ENCODE measurements around the gene CDKN1B.

CDKN1B gene

GRCh38 chr12:12716793-12717585, at the start of gene CDKN1B:
CDKN1B (plus strand) TSS chr12:12717368; CDS start chr12:12717840, 472 bp downstream.
- peak; percentile 88 for DNase-seq (ENCODE audit: low read depth)

- no peak for DNase-seq (ENCODE audit: low read depth)
Observed at GRCh38 chr12:12668005-12668404, 49.2 kb upstream of the CDKN1B start.

- DNase-seq (ENCODE audit: low read depth): no peak
Observed at GRCh38 chr12:12669020-12669419, 48.1 kb upstream of the CDKN1B start.

- peak; percentile 38 for DNase-seq (ENCODE audit: low read depth)
Observed at GRCh38 chr12:12671850-12672660, 45.1 kb upstream of the CDKN1B start.

GRCh38 chr12:12673296-12673695, 43.9 kb upstream of the CDKN1B start:
- DNase-seq (ENCODE audit: low read depth): no peak

GRCh38 chr12:12676605-12677004, 40.6 kb upstream of the CDKN1B start:
- DNase-seq (ENCODE audit: low read depth): no peak

- DNase-seq (ENCODE audit: low read depth): no peak
Observed at GRCh38 chr12:12681061-12681765, 36.0 kb upstream of the CDKN1B start.

- no peak for DNase-seq (ENCODE audit: low read depth)
Observed at GRCh38 chr12:12682284-12682683, 34.9 kb upstream of the CDKN1B start.

- DNase-seq (ENCODE audit: low read depth): no peak
Observed at GRCh38 chr12:12683136-12683697, 34.0 kb upstream of the CDKN1B start.

GRCh38 chr12:12683725-12684124, 33.4 kb upstream of the CDKN1B start:
- no peak for DNase-seq (ENCODE audit: low read depth)

- DNase-seq (ENCODE audit: low read depth): peak; percentile 53
Observed at GRCh38 chr12:12684375-12685106, 32.6 kb upstream of the CDKN1B start.

- DNase-seq (ENCODE audit: low read depth): no peak
Observed at GRCh38 chr12:12685305-12685704, 31.9 kb upstream of the CDKN1B start.

GRCh38 chr12:12686472-12686871, 30.7 kb upstream of the CDKN1B start:
- no peak for DNase-seq (ENCODE audit: low read depth)

GRCh38 chr12:12686925-12687324, 30.2 kb upstream of the CDKN1B start:
- DNase-seq (ENCODE audit: low read depth): peak; percentile 61

GRCh38 chr12:12689647-12690300, 27.4 kb upstream of the CDKN1B start:
- DNase-seq (ENCODE audit: low read depth): no peak

GRCh38 chr12:12691549-12691948, 25.6 kb upstream of the CDKN1B start:
- DNase-seq (ENCODE audit: low read depth): no peak

GRCh38 chr12:12693111-12693671, 24.0 kb upstream of the CDKN1B start:
- DNase-seq (ENCODE audit: low read depth): no peak

GRCh38 chr12:12696562-12697383, 20.4 kb upstream of the CDKN1B start:
- DNase-seq (ENCODE audit: low read depth): peak; percentile 75

GRCh38 chr12:12699345-12699744, 17.8 kb upstream of the CDKN1B start:
- no peak for DNase-seq (ENCODE audit: low read depth)

- DNase-seq (ENCODE audit: low read depth): no peak
Observed at GRCh38 chr12:12700254-12700653, 16.9 kb upstream of the CDKN1B start.
